Fibroblast of lung (primary cell): Measurements from ENCODE around the gene CAMTA1. TPM values are rescaled to one million over a fixed set of nuclear protein-coding genes. Genes with fewer than 3 reads are reported as not detected.

ENCODE experiments used
- DNase-seq, 2 donors: peaks; one replicate each; pipeline versions ENCODE4 v3.0.0 to v3.0.0-alpha.2; 2010; ENCODE audit warnings: low read depth in 2 of 2
- H2AFZ ChIP-seq: 2 replicates; pipeline ENCODE4 v1.5.1; 2012; ENCODE audit warnings: low read length, control low read depth, inconsistent platforms
- H3K27ac ChIP-seq: 2 replicates; pipeline ENCODE4 v1.5.1; 2011; ENCODE audit warnings: low read length, control low read depth; ENCODE audit not compliant: insufficient read depth
- H3K27me3 ChIP-seq: 2 replicates; pipeline ENCODE4 v1.5.1; 2011; ENCODE audit warnings: mild to moderate bottlenecking, low read length; ENCODE audit not compliant: control insufficient read depth, insufficient read depth
- H3K36me3 ChIP-seq: 2 replicates; pipeline ENCODE4 v1.5.1; 2011; ENCODE audit warnings: low read length; ENCODE audit not compliant: control insufficient read depth, insufficient read depth
- H3K4me1 ChIP-seq: 2 replicates; pipeline ENCODE4 v1.5.1; 2011; ENCODE audit warnings: low read length; ENCODE audit not compliant: control insufficient read depth, insufficient read depth; ENCODE audit errors: extremely low read depth
- H3K4me2 ChIP-seq: 2 replicates; pipeline ENCODE4 v1.5.1; 2011; ENCODE audit warnings: low read length, control low read depth; ENCODE audit not compliant: insufficient read depth; ENCODE audit errors: extremely low read depth
- H3K4me3 ChIP-seq, 4 experiments: fragments of 200-600 bp in 1 of 4; sonication (generic) in 1 of 4; replicated peaks in 1 of 4; 2 replicates each; pipeline ENCODE4 v1.5.1; 2011 to 2016; ENCODE audit warnings: low read length in 4 of 4, low read depth in 3 of 4, mild to moderate bottlenecking in 3 of 4, control low read depth in 2 of 4, inconsistent platforms in 1 of 4, mixed read lengths in 1 of 4; ENCODE audit not compliant: insufficient read depth in 1 of 4; ENCODE audit errors: control extremely low read depth in 1 of 4
- H3K79me2 ChIP-seq: 2 replicates; pipeline ENCODE4 v1.5.1; 2012; ENCODE audit warnings: mild to moderate bottlenecking, low read length, inconsistent platforms; ENCODE audit not compliant: control insufficient read depth, insufficient read depth
- H3K9ac ChIP-seq: 2 replicates; pipeline ENCODE4 v1.5.1; 2011; ENCODE audit warnings: mild to moderate bottlenecking, low read length, control low read depth; ENCODE audit not compliant: insufficient read depth
- H3K9me3 ChIP-seq: 2 replicates; pipeline ENCODE4 v1.5.1; 2012; ENCODE audit warnings: low read depth, low read length; ENCODE audit not compliant: control insufficient read depth, insufficient read depth
- H4K20me1 ChIP-seq: 2 replicates; pipeline ENCODE4 v1.5.1; 2011; ENCODE audit warnings: low read length; ENCODE audit not compliant: control insufficient read depth, insufficient read depth; ENCODE audit errors: extremely low read depth
- CTCF ChIP-seq, 2 donors: IDR thresholded peaks in 1 of 2; conservative IDR thresholded peaks in 1 of 2; 1 replicate in 1 of 2; 2 replicates in 1 of 2; pipeline ENCODE4 v1.5.1; 2011 to 2012; ENCODE audit warnings: low read length in 2 of 2, control low read depth in 1 of 2, inconsistent platforms in 1 of 2, low read depth in 1 of 2, mild to moderate bottlenecking in 1 of 2
- EZH2 ChIP-seq: IDR thresholded peaks from 2 replicates; pipeline ENCODE4 v1.5.1; 2012; ENCODE audit warnings: low read length, control low read depth, mild to moderate bottlenecking; ENCODE audit errors: missing control alignments
- polyA plus RNA-seq, 2 donors: library from polyadenylated mRNA; depleted of rRNA in 1 of 2; stranded (reverse) in 1 of 2; unstranded in 1 of 2; fragments of >200 nt; gene quantifications; 2 replicates each; pipeline ENCODE4 v1.2.1, GENCODE V29; 2011 to 2012; ENCODE audit warnings: missing spikeins in 1 of 2
- total RNA-seq: library from RNA; depleted of rRNA; stranded (reverse); fragments of >200 nt; gene quantifications from 2 replicates; pipeline ENCODE4 v1.2.1, GENCODE V29; 2014

The CAMTA1 gene
- total and polyA plus RNA-seq, 2 donors (not counting 1 experiment from before 2014, with no cell fraction given) = 47.6 to 86.0 TPM

- no peak for TF ChIP-seq CTCF (conservative IDR thresholded peaks at IDR 0.05 in 1 of 2, IDR thresholded peaks at IDR 0.05 in 1 of 2; ENCODE audit: low read depth in 1 of 2, low read length in 2 of 2)
- no peak for TF ChIP-seq EZH2
- H3K79me2 ChIP-seq = no peaks in the 10 kb centered on the region
- no peaks in the 10 kb centered on the region for H3K36me3 ChIP-seq
- DNase-seq = no peak
- H3K9ac ChIP-seq = no peak overlapping the region
- no peak overlapping the region for H3K4me2 ChIP-seq
- H4K20me1 ChIP-seq = no peaks in the 10 kb centered on the region
- no peaks in the 10 kb centered on the region for H3K4me1 ChIP-seq
- H3K4me3 ChIP-seq = no peak overlapping the region
- no peak overlapping the region for H3K27ac ChIP-seq
- no peak overlapping the region for H2AFZ ChIP-seq
- H3K27me3 ChIP-seq = no peaks in the 10 kb centered on the region
- H3K9me3 ChIP-seq = no peaks in the 10 kb centered on the region
These were observed 218.4 kb downstream of the CAMTA1 start for GRCh38 chr1:7003676-7004075.

GRCh38 chr1:7004181-7004580 is 218.9 kb downstream of the CAMTA1 start:
- Histone ChIP-seq H3K9me3 (no peaks in the 10 kb centered on the region), H3K27me3 (no peaks in the 10 kb centered on the region), H3K36me3 (no peaks in the 10 kb centered on the region), H2AFZ (no peak overlapping the region), H3K27ac (no peak overlapping the region), H3K4me2 (no peak overlapping the region), H3K4me1 (no peaks in the 10 kb centered on the region), H3K9ac (no peak overlapping the region), H3K79me2 (no peaks in the 10 kb centered on the region), H4K20me1 (no peaks in the 10 kb centered on the region), H3K4me3 (no peak overlapping the region)
- TF ChIP-seq CTCF (conservative IDR thresholded peaks at IDR 0.05 in 1 of 2, IDR thresholded peaks at IDR 0.05 in 1 of 2; ENCODE audit: low read depth in 1 of 2, low read length in 2 of 2) (no peak), EZH2 (no peak)
- no peak for DNase-seq

- TF ChIP-seq CTCF (conservative IDR thresholded peaks at IDR 0.05 in 1 of 2, IDR thresholded peaks at IDR 0.05 in 1 of 2; ENCODE audit: low read depth in 1 of 2, low read length in 2 of 2) (no peak), EZH2 (no peak)
- no peaks in the 10 kb centered on the region for H3K36me3 ChIP-seq
- no peak for DNase-seq
- H3K4me3 ChIP-seq = no peak overlapping the region
- no peak overlapping the region for H3K27ac ChIP-seq
- H3K9ac ChIP-seq = no peak overlapping the region
- H3K9me3 ChIP-seq = no peaks in the 10 kb centered on the region
- H2AFZ ChIP-seq = no peak overlapping the region
- H4K20me1 ChIP-seq = no peaks in the 10 kb centered on the region
- H3K27me3 ChIP-seq = no peaks in the 10 kb centered on the region
- H3K4me2 ChIP-seq = no peak overlapping the region
- H3K4me1 ChIP-seq = no peaks in the 10 kb centered on the region
- H3K79me2 ChIP-seq = no peaks in the 10 kb centered on the region
These were observed 220.5 kb downstream of the CAMTA1 start for GRCh38 chr1:7005762-7006161.
